Osteoblast (primary cell): Measurements from ENCODE around the gene GOLGA8K. TPM values are rescaled to one million over a fixed set of nuclear protein-coding genes. Genes with fewer than 3 reads are reported as not detected.
A peak's percentile ranks its signal among the peaks of the same experiment; 100 is the strongest.
"Not testable (repeated sequence)": the region's sequence is repeated elsewhere in the genome, so short reads cannot be mapped to it uniquely, and the experiment has no call there.

Source experiments
- DNase-seq: peaks from one replicate; pipeline ENCODE4 v3.0.0; 2011; ENCODE audit warnings: low spot score, mixed read lengths; ENCODE audit not compliant: insufficient read length; ENCODE audit errors: missing footprints
- H2AFZ ChIP-seq: 2 replicates; pipeline ENCODE4 v1.6.0; 2011; ENCODE audit warnings: mild to moderate bottlenecking, low read length
- H3K27ac ChIP-seq: 2 replicates; pipeline ENCODE4 v1.5.1; 2011; ENCODE audit warnings: mild to moderate bottlenecking, low read depth, low read length, moderate library complexity
- H3K27me3 ChIP-seq: 2 replicates; pipeline ENCODE4 v1.6.0; 2012; ENCODE audit warnings: mild to moderate bottlenecking, control low read depth, inconsistent platforms, low read length, moderate library complexity; ENCODE audit not compliant: insufficient read depth
- H3K36me3 ChIP-seq: 2 replicates; pipeline ENCODE4 v1.5.1; 2011; ENCODE audit warnings: mild to moderate bottlenecking, low read length, control low read depth, moderate library complexity; ENCODE audit not compliant: insufficient read depth
- H3K4me1 ChIP-seq: 2 replicates; pipeline ENCODE4 v1.5.1; 2011; ENCODE audit warnings: mild to moderate bottlenecking, low read length, control low read depth, moderate library complexity; ENCODE audit not compliant: insufficient read depth
- H3K4me2 ChIP-seq: 2 replicates; pipeline ENCODE4 v1.6.0; 2011; ENCODE audit warnings: mild to moderate bottlenecking, low read length; ENCODE audit not compliant: insufficient read depth
- H3K4me3 ChIP-seq: fragments of 200-600 bp; sonication (generic); 3 replicates; pipeline ENCODE4 v1.5.1; 2012; ENCODE audit warnings: mild to moderate bottlenecking, low read length, inconsistent platforms; ENCODE audit not compliant: insufficient read depth
- H3K79me2 ChIP-seq: 2 replicates; pipeline ENCODE4 v1.6.0; 2012; ENCODE audit warnings: mild to moderate bottlenecking, low read length, control low read depth, inconsistent platforms; ENCODE audit not compliant: insufficient read depth
- H3K9me3 ChIP-seq: 2 replicates; pipeline ENCODE4 v1.5.1; 2011; ENCODE audit warnings: low read depth, low read length, control low read depth
- H4K20me1 ChIP-seq: 2 replicates; pipeline ENCODE4 v1.6.0; 2012; ENCODE audit warnings: mild to moderate bottlenecking, low read length, control low read depth; ENCODE audit not compliant: insufficient read depth
- CTCF ChIP-seq: IDR thresholded peaks from 2 replicates; pipeline ENCODE4 v1.5.1; 2011; ENCODE audit warnings: mild to moderate bottlenecking, low read depth, low read length, moderate library complexity; ENCODE audit errors: extremely low read depth
- total RNA-seq: library from RNA; depleted of rRNA; stranded (reverse); fragments of >200 nt; gene quantifications from 2 replicates; pipeline ENCODE4 v1.2.3, GENCODE V29; 2012

Gene GOLGA8K
- total RNA-seq: 0.29 and 0.36 TPM in 2 replicates

- not testable (repeated sequence) for H3K4me3 ChIP-seq, H3K9me3 ChIP-seq, H3K27me3 ChIP-seq, H4K20me1 ChIP-seq, DNase-seq, H3K36me3 ChIP-seq, H3K79me2 ChIP-seq, H3K4me1 ChIP-seq, H3K4me2 ChIP-seq, H2AFZ ChIP-seq, H3K27ac ChIP-seq
Observed at GRCh38 chr15:32403192-32403591, at the start of gene GOLGA8K. Gene GOLGA8K (minus strand): TSS chr15:32403292. CDS start chr15:32403194, 98 bp downstream.

GRCh38 chr15:32440445-32440977 is 37.4 kb upstream of the GOLGA8K start:
- H3K79me2 ChIP-seq, H3K36me3 ChIP-seq, H4K20me1 ChIP-seq, DNase-seq, H2AFZ ChIP-seq, H3K4me1 ChIP-seq, H3K4me2 ChIP-seq, H3K4me3 ChIP-seq, H3K9me3 ChIP-seq, H3K27ac ChIP-seq, H3K27me3 ChIP-seq: not testable (repeated sequence)

GRCh38 chr15:32434102-32434963 is 31.2 kb upstream of the GOLGA8K start:
- not testable (repeated sequence) for DNase-seq, H3K36me3 ChIP-seq, H3K4me3 ChIP-seq, H3K79me2 ChIP-seq, H4K20me1 ChIP-seq, H3K9me3 ChIP-seq, H3K27ac ChIP-seq, H3K4me1 ChIP-seq, H2AFZ ChIP-seq, H3K4me2 ChIP-seq, H3K27me3 ChIP-seq

- not testable (repeated sequence) for H3K27me3 ChIP-seq, H3K4me3 ChIP-seq, DNase-seq
Observed at GRCh38 chr15:32427635-32428034, 24.5 kb upstream of the GOLGA8K start.

GRCh38 chr15:32426511-32426910 is 23.4 kb upstream of the GOLGA8K start:
- H3K4me3 ChIP-seq, H3K36me3 ChIP-seq, H4K20me1 ChIP-seq, H3K4me2 ChIP-seq, H3K27ac ChIP-seq, DNase-seq, H2AFZ ChIP-seq, H3K27me3 ChIP-seq, H3K79me2 ChIP-seq, H3K4me1 ChIP-seq, H3K9me3 ChIP-seq: not testable (repeated sequence)

More at GRCh38 chr15:32427635-32428034, 24.5 kb upstream of the GOLGA8K start:
- H3K9me3 ChIP-seq, H3K4me1 ChIP-seq, H3K36me3 ChIP-seq, H3K4me2 ChIP-seq, H4K20me1 ChIP-seq, H3K27ac ChIP-seq, H2AFZ ChIP-seq, H3K79me2 ChIP-seq: not testable (repeated sequence)

- H3K4me2 ChIP-seq: not testable (repeated sequence)
- peak; percentile 16 for TF ChIP-seq CTCF
Observed at GRCh38 chr15:32407903-32408302, 4.8 kb upstream of the GOLGA8K start.

GRCh38 chr15:32396522-32396921 is 6.6 kb downstream of the GOLGA8K start:
- H3K4me1 ChIP-seq, H2AFZ ChIP-seq, H3K27me3 ChIP-seq, H3K79me2 ChIP-seq, DNase-seq, H3K9me3 ChIP-seq, H4K20me1 ChIP-seq, H3K4me2 ChIP-seq, H3K4me3 ChIP-seq, H3K27ac ChIP-seq, H3K36me3 ChIP-seq: not testable (repeated sequence)

More at GRCh38 chr15:32407903-32408302, 4.8 kb upstream of the GOLGA8K start:
- not testable (repeated sequence) for H3K79me2 ChIP-seq, H2AFZ ChIP-seq, H3K4me1 ChIP-seq, H3K36me3 ChIP-seq, H3K27ac ChIP-seq, H3K27me3 ChIP-seq, H4K20me1 ChIP-seq, H3K4me3 ChIP-seq, H3K9me3 ChIP-seq, DNase-seq

GRCh38 chr15:32394745-32395144 is 8.3 kb downstream of the GOLGA8K start:
- H2AFZ ChIP-seq, H3K79me2 ChIP-seq, H3K27me3 ChIP-seq, H3K4me1 ChIP-seq, H3K4me3 ChIP-seq, DNase-seq, H3K27ac ChIP-seq, H3K36me3 ChIP-seq, H3K4me2 ChIP-seq, H4K20me1 ChIP-seq, H3K9me3 ChIP-seq: not testable (repeated sequence)
